B cell (primary cell): ENCODE data around the gene IRGQ.

Experiments used
- CTCF ChIP-seq: fragments of 200-600 bp; IDR thresholded peaks from one replicate; pipeline ENCODE4 v1.8.0; 2022; ENCODE audit warnings: antibody characterized with exemption, mild to moderate bottlenecking
- EZH2 ChIP-seq: IDR thresholded peaks from 2 replicates; pipeline ENCODE4 v1.6.1; 2012; ENCODE audit warnings: borderline replicate concordance, low read depth, mild to moderate bottlenecking, moderate library complexity, low read length; ENCODE audit not compliant: insufficient read depth, poor library complexity, severe bottlenecking

DNA sequence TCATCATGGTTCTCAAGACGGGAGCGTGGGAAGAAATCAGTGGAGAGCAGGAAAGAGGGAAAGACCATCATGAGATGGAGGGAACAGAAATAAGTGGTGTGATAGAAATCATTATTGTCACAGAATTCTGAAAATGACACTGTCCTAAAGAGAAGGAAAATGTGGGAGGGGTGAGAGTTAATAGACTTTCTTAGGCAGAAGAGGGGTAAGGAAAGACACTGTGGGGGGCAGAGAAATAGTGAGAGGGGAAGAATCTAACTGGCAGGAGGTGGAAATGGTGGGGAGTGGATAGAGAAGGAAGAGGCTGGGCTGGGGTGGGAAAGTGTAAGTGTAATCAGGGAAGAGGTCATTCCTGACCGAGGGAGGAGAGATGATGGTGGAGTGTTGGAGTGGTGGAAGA, 17.1 kb downstream of the IRGQ start:
- TF ChIP-seq CTCF (no peak), EZH2 (no peak)
